ENCODE measurements around the gene CORIN.

The CORIN gene

GRCh38 chr4:47650584-47651130, 187.2 kb downstream of the CORIN start:
- H3K27me3 Mint-ChIP-seq (ENCODE audit: low read depth) = no peaks in the 10 kb centered on the region
- peaks cover 6% of the 10 kb centered on the region for H3K4me1 Mint-ChIP-seq
- H3K36me3 Mint-ChIP-seq (ENCODE audit: low read depth) = no peaks in the 10 kb centered on the region
- H3K9me3 Mint-ChIP-seq = no peaks in the 10 kb centered on the region
- H3K27ac Mint-ChIP-seq = no peak overlapping the region
- H3K4me3 Mint-ChIP-seq = no peak overlapping the region
- no peak for TF ChIP-seq CTCF (IDR thresholded peaks at IDR 0.05; ENCODE audit: unreplicated experiment in 3 of 3)

GRCh38 chr4:47647544-47647943, 190.3 kb downstream of the CORIN start:
- no peak overlapping the region for H3K27ac Mint-ChIP-seq
- no peaks in the 10 kb centered on the region for H3K36me3 Mint-ChIP-seq (ENCODE audit: low read depth)
- H3K9me3 Mint-ChIP-seq = no peaks in the 10 kb centered on the region
- H3K4me1 Mint-ChIP-seq = peaks cover 18% of the 10 kb centered on the region
- H3K4me3 Mint-ChIP-seq = no peak overlapping the region
- no peaks in the 10 kb centered on the region for H3K27me3 Mint-ChIP-seq (ENCODE audit: low read depth)
- no peak for TF ChIP-seq CTCF (IDR thresholded peaks at IDR 0.05; ENCODE audit: unreplicated experiment in 3 of 3)

GRCh38 chr4:47647029-47647428, 190.8 kb downstream of the CORIN start:
- Mint-ChIP-seq H3K4me1 (peaks cover 22% of the 10 kb centered on the region), H3K9me3 (no peaks in the 10 kb centered on the region), H3K4me3 (no peak overlapping the region), H3K27ac (no peak overlapping the region), H3K36me3 (ENCODE audit: low read depth) (no peaks in the 10 kb centered on the region), H3K27me3 (ENCODE audit: low read depth) (no peaks in the 10 kb centered on the region)
- no peak for TF ChIP-seq CTCF (IDR thresholded peaks at IDR 0.05; ENCODE audit: unreplicated experiment in 3 of 3)

GRCh38 chr4:47646372-47646771, 191.5 kb downstream of the CORIN start:
- Mint-ChIP-seq H3K27ac (no peak overlapping the region), H3K36me3 (ENCODE audit: low read depth) (no peaks in the 10 kb centered on the region), H3K9me3 (no peaks in the 10 kb centered on the region), H3K4me1 (peaks cover 27% of the 10 kb centered on the region), H3K4me3 (no peak overlapping the region), H3K27me3 (ENCODE audit: low read depth) (no peaks in the 10 kb centered on the region)
- TF ChIP-seq CTCF (IDR thresholded peaks at IDR 0.05; ENCODE audit: unreplicated experiment in 3 of 3) = no peak

- no peak overlapping the region for H3K27ac Mint-ChIP-seq
Measured at GRCh38 chr4:47643845-47644244, 194.0 kb downstream of the CORIN start.

More at GRCh38 chr4:47643845-47644244, 194.0 kb downstream of the CORIN start:
- no peaks in the 10 kb centered on the region for H3K27me3 Mint-ChIP-seq (ENCODE audit: low read depth)
- no peak for TF ChIP-seq CTCF (IDR thresholded peaks at IDR 0.05; ENCODE audit: unreplicated experiment in 3 of 3)
- H3K4me1 Mint-ChIP-seq = peaks cover 21% of the 10 kb centered on the region
- peaks cover 2% of the 10 kb centered on the region for H3K9me3 Mint-ChIP-seq
- H3K36me3 Mint-ChIP-seq (ENCODE audit: low read depth) = no peaks in the 10 kb centered on the region
- H3K4me3 Mint-ChIP-seq = no peak overlapping the region

Measured in nephron (organoid).